Measurements from ENCODE around the gene SEC22C.

SEC22C gene

DNA sequence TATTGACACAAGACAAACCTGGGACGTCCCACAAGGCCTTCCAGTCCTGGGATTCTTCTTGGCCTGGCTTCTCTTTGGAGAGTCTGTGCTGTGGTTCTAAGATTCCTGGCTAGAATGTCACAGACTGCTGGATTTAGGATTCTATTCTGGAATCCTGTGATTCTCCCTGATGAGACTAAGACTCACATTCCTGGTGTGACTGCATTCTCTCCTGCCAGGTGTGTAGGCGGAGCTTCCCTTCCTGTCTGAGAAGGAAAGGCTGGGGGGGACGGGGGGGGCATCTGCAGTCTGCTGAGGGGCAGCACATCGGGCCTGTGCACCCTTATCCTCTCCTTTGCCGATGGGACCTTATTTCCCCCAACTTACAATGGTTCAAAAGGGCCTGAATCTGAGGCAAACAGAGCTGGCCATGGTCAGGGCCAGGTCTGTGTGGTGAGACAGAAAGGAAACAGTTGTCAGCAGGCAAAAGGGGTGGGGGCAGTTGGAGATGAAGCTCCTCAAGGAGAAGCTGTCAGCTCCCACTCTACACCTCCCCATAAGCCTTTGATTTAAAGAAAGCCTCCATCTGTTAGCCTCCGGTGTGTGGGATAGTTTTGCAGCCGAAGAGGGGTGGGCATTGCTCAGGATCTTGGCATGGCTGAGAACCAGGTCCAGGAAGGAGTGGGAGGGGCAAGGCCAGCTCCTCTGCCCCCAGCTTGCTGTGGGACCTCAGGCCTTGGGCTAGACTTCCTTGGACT is 48.4 kb downstream of the SEC22C start:
- DNase-seq = no peak

- DNase-seq = no peak
These were observed 49.5 kb downstream of the SEC22C start for GRCh38 chr3:42532229-42532628.

DNA sequence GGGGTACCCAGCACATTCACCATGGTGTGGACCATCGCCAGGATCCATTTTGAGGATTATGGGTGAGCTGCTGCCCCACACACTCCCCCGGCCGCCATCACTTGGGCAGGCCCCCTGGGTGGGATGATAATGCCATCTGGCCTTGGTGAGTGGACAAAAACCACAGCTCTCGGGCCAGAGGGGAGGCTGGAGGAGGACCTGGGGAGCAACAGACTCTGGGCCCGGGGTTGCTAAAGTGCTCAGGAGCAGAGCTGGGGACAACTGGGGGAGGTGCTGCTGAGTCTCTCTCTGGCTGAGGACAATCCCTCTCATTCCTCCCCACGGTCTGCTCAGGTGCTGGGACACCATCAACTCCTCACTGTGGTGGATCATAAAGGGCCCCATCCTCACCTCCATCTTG is 50.3 kb downstream of the SEC22C start:
- DNase-seq = no peak

DNA sequence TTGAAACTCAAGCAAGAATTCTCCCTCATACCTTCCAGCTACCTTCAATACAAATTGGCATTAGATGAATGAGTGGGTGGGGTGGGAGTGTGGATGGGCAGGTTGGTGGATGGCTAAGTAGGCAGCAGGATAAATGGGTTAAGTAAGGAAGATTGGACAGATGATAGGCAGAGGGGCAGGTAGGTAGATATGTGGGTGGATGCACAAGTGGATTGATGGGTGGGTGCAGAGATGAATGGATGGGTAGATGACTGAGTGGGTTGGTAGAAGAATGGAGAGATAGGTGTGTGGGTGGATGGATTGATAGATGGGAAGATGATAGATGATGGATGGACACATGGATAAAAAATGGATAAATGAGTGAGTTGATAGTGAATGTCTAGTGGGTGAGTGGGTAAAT is 51.7 kb downstream of the SEC22C start:
- DNase-seq = no peak

DNA sequence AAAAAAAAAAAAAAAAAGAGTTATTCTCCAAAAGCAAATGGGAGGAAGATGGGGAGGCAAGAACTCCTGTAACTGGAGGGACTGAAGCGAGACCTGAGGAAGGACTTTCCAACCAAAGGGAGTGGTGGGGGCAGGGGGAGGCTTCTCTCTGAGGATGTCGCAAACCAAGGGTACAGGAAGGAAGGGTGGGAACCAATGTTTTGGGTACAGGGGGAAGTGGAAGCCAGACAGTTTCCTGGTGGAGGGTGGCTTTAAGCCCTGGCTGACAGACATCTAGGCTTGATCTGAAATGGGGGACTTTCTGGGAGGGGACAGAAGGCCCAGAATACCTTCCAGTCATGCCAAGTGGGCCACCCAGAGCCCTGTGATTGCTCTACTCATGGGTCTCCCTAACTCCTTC is 52.3 kb downstream of the SEC22C start:
- DNase-seq = peak in 3 of 6 experiments; percentile 7 to 44 (median 40)

DNA sequence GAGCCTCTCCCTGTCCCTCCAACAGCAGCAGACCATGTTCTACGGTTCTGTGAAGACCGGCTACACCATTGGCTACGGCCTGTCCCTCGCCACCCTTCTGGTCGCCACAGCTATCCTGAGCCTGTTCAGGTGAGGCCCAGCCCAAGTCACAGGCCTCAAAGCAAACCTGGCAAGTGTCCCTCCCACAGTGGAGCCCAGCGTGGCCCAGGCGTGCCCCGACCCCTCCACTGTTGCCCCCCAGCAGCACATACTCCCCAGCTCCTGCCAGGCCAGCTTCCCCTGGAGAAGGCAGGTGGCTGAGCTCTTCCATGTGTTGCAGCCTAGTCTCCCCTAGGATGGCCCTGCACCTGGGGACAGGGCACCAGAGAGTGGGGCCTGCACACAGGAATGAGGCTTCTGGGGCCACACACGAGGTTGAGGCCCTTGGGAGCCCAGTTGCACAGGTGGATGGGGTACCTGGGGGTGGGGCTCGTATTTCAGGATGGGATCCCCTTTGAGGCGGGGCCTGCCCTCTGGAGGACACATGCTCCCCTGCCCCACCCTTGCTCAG is 54.3 kb downstream of the SEC22C start:
- no peak for DNase-seq

- peak in 5 of 6 experiments; percentile 14 to 54 (median 17) for DNase-seq
These were observed 55.0 kb downstream of the SEC22C start for GRCh38 chr3:42526616-42527367.

DNA sequence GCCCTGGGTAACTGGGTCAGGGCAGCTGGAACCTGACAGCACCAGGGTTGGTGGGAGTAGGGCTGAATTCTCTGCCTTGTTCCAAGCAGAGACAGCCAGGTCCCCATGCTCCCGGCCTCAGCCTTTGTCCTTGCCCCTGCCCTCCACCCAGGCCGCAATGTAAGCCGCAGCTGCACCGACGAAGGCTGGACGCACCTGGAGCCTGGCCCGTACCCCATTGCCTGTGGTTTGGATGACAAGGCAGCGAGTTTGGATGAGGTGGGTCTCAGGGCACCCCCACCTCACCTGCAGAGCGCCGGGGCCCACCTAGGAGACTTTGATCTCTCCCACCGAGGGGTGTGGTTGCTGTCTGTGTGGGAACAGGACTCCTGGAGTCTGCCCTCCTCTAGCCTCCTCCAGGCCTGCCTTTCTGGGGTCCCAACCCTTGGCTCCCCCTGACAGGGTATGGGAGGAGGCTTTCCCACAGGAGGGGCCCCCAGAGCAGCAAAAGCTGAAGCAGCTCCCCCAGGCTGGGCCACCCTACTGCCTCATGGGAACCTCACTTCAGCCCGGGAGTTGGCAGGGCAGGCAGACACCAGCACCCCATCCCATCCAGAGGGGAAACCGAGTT is 55.9 kb downstream of the SEC22C start:
- no peak for DNase-seq

DNA sequence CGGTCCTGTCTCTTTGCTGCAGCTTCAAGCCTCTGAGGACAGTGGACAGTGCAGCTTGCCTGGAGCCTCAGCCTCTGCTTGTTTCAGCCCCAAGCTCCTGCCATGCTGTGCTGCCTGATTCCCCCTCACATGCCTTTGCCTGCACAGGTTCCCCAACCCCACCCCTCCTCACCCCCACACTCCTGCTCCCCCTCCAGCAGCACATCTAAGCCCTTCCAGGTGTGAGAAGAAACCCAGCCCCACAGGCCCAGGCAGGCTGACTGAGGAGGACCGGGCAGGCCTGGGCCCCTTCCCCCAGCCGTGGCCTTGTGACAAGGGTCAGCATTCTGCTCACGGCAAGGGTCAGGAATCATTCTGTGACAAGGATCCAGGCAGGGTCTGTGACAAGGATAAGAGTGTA is 56.6 kb downstream of the SEC22C start:
- no peak for DNase-seq

GRCh38 chr3:42524751-42525150 is 57.0 kb downstream of the SEC22C start:
- no peak for DNase-seq

DNA sequence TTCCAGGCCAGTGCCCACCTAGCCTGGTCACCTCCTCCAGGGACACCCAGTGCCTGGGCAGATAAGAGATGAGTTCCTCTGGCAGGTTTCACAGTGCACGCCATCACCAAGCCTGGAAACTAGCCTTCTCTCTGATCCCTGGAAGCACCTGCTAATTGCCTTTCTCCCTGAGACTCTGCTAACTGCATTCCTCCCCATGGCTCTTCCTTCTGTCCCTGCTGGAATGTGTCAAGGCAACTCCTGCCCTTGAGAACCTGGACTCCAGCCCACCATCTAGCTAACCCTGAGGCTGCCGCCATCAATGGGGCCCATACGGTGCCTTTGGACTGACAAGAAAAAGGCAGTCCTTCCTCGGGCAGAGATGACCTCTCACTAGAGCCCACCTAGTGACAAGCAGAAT is 60.9 kb downstream of the SEC22C start:
- no peak for DNase-seq

DNA sequence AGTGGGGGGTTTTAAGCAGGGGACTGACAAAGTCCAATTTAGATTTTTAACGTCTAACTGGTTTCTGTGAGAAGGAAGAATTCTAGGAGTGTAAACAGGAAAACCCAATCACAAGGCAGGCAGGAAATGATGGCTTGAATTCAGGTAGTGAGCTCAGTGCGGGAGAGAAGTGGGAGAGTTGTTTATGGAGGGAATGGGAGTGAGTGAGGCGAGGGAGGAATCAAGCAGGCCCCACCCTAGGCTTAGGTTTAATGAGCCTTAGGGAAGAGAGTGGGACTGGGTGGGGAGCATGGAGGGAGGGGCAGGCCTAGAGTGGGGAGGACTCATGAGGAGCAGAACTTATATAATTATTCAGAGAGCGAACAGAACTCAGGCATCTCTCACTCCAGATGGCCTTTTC is 61.4 kb downstream of the SEC22C start:
- no peak for DNase-seq

GRCh38 chr3:42519568-42519962 is 62.2 kb downstream of the SEC22C start:
- DNase-seq = no peak

- DNase-seq = peak in 5 of 6 experiments; percentile 8 to 44 (median 19)
These were observed 62.8 kb downstream of the SEC22C start for GRCh38 chr3:42518800-42519567.

DNA sequence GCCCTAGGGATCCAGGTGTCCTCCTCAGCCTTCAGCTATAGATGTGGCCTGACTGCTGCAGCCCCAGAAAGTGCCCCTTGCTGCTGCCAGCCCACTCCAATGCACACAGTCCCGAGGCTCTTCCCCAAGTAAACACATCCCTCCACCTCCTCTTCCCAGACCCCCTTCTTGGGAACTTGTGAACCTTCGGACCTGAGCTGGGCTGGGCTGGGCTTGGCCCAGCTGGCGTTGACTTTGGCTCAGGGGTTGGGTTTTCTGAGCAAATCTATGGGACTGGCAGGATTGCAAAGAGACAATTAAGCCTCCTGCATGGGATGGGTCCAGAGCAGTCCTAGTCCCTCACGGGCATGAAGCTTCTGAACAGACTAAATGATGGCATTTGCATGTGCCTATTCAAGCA is 64.7 kb downstream of the SEC22C start:
- no peak for DNase-seq

GRCh38 chr3:42516443-42516842 is 65.3 kb downstream of the SEC22C start:
- no peak for DNase-seq

GRCh38 chr3:42515976-42516375 is 65.8 kb downstream of the SEC22C start:
- DNase-seq = no peak

- no peak for DNase-seq
These were observed 66.3 kb downstream of the SEC22C start for GRCh38 chr3:42515391-42515916.

DNA sequence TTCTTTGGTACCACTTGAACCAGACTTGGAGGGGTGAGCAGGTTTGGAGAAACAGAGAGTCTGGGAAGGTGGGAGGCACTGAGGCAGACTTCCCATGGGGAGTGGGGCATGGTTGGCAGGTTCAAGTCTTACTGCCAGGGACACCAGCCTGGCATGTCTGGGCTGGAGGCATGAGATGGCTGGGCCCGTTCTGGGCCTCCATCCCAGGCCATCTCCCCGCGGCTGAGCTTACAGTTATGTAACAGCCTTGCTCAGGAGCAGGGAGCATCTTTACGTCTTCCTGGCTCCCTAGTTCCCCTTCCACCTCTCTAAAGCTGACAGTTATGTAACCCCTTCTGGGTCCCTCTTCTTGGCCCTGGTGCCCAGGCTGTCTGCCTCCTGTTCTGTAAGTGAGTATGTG is 66.9 kb downstream of the SEC22C start:
- no peak for DNase-seq

GRCh38 chr3:42513521-42513920 is 68.2 kb downstream of the SEC22C start:
- no peak for DNase-seq

GRCh38 chr3:42513121-42513520 is 68.6 kb downstream of the SEC22C start:
- DNase-seq = no peak

GRCh38 chr3:42511736-42512135 is 70.0 kb downstream of the SEC22C start:
- DNase-seq = no peak

- no peak for DNase-seq
These were observed 70.6 kb downstream of the SEC22C start for GRCh38 chr3:42511201-42511600.

Data from stimulated activated naive CD4-positive, alpha-beta T cell (primary cell).